Hepatocyte (in vitro differentiated cells): ENCODE data around the gene RXRB.

ENCODE experiments used
- CTCF ChIP-seq: fragments of 200-600 bp; sonication (generic); IDR thresholded peaks from 2 replicates; pipeline ENCODE4 v1.5.1; 2016; ENCODE audit warnings: antibody characterized with exemption, mild to moderate bottlenecking; ENCODE audit not compliant: poor library complexity
- EZH2 ChIP-seq: fragments of 200-600 bp; sonication (generic); IDR thresholded peaks from 2 replicates; pipeline ENCODE4 v1.6.1; 2016; ENCODE audit warnings: antibody characterized with exemption, mild to moderate bottlenecking, borderline replicate concordance
- EZH2phosphoT487 ChIP-seq: fragments of 200-600 bp; sonication (generic); IDR thresholded peaks from one replicate; pipeline ENCODE4 v1.6.1; 2018; ENCODE audit warnings: antibody characterized with exemption, mild to moderate bottlenecking, low read depth, moderate library complexity; ENCODE audit not compliant: unreplicated experiment, severe bottlenecking

GRCh38 chr6:33248643-33248931, 48.1 kb upstream of the RXRB start:
- TF ChIP-seq CTCF (no peak), EZH2phosphoT487 (no peak), EZH2 (no peak)
